G401.6 (cell line): ENCODE results near the gene TM4SF5.

Source experiments
- FAIRE-seq: peaks from 2 replicates; lab custom pipeline; 2012; peaks lifted over from hg19 to GRCh38; lab: Jason Lieb, UNC

TM4SF5 gene

DNA sequence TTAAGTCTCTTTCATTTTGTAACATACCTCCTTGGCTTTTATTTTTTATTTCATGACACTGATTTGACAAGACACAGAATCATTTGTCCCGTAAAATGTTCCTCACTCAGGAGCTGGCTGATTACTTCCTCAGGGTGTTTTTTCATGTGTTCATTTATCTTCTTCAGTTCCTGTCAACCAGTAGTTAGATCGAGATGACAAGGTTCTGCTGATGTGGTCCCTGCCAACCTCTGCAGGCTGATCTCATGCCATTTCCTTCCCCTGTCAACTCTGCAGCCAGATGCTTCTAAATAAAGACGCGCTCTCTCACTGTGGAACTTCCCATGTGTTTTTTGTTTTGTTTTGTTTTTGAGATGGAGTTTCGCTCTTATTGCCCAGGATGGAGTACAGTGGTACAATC, 23.8 kb upstream of the TM4SF5 start:
- no peak for FAIRE-seq

- no peak for FAIRE-seq
Measured at GRCh38 chr17:4748686-4749085, 23.0 kb upstream of the TM4SF5 start.

DNA sequence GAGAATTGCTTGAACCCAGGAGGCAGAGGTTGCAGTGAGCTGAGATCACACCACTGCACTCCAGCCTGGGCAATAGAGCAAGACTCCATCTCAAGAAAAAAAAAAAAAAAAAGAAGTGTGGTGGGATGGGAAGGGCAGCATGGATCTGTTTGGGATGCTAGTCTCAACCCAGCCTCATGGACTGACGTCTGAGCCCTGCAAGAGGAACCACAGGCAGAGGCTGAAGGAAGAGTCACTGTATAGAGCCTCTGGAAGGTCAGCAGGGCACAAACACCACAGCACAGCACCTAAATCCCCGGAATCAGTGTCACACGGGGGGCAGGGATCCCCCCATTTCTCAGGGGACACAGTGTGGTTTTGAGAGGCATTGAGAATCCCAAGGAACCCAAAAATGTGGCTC, 21.1 kb upstream of the TM4SF5 start:
- FAIRE-seq: no peak

GRCh38 chr17:4751932-4752331, 19.8 kb upstream of the TM4SF5 start:
- no peak for FAIRE-seq

DNA sequence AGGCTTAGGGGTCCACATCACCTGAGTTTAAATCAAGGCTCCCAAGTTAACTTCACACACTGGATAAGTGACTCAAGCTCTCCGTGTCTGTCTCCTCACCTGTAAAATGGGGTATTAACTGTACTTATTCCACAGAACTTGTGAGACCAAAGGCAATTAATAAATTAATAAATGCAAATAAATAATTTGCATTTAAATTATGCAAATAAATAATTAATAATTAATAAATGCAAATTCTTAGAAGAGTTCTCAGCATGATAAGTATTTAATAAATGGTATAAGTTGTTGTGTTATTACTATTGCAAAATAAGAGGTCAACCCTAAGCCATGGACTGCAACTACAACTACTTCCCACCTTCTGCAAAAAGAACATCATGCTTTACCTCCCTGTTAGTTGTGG, 18.3 kb upstream of the TM4SF5 start:
- no peak for FAIRE-seq

DNA sequence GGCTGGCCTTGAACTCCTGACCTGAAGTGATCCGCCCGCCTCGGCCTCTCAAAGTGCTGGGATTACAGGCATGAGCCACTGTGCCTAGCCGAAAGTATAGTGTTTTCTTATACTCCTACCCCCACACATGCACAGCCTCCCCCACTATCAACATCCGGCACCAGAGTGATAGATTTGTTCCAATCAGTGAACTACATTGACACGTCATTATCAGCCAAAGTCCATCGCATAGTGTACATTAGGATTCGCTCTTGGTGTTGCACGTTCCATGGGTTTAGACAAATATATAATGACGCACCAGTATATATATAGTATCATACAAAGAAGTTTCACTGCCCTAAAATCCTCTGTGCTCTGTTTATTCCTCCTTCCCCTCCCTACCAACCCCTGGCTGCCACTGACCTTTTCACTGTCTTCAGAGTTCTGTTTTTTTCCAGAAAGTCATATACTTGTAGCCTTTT, 11.9 kb upstream of the TM4SF5 start:
- FAIRE-seq: no peak

DNA sequence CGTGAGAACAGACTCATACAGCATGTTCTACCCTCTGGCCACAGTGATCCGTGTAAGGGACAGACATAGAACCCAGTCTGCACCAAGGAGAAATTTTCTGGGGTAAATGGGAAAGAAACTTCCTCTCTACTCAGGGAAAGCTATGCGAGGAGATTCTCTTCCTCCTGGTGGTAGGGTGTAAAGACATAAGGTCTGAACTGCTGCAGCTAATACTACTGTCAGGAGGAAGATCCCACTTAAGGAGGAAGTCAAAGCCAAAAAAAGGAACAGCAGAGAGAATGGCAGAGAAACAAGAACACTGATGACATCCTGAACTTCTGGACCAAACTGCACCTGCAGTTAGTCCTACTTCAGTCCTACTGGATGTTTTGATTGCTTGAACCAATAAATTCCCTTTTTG, 7.1 kb upstream of the TM4SF5 start:
- no peak for FAIRE-seq

DNA sequence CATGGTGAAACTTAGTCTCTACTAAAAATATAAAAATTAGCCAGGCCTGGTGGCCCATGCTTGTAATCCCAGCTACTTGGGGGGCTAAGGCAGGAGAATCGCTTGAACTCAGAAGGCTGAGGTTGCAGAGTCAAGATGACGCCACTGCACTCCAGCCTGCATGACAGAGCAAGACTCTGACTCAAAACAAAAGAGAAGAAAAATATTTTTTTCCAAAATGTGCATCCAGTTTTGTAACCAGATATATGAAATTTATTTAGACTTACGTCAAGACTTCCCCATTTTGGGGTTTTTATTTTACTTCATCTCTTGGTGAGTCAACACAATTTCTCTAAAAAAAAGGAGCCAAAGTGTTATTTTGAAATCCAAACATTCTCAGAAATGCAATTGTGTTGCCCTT, 5.5 kb upstream of the TM4SF5 start:
- no peak for FAIRE-seq

- no peak for FAIRE-seq
Measured at GRCh38 chr17:4766723-4767122, 5.0 kb upstream of the TM4SF5 start.

DNA sequence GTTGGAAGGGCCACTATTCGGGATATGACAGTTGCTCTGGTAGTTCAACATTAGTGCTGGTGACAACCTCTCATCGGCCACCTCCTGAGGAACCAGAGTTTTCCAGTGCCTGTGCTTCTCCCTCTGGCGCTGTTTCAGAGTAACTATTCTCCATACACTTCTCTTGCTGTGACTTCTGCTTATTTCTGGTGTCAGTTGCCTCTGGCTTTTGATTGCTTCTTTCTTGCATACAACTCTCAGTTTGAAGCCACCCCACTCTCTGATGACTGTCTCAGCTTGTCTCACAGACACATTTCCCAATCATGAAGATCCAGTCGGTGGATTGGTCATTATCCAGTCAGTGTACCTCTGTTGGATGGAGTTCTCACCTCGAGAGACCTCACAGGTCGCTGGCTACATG, 3.4 kb upstream of the TM4SF5 start:
- no peak for FAIRE-seq

DNA sequence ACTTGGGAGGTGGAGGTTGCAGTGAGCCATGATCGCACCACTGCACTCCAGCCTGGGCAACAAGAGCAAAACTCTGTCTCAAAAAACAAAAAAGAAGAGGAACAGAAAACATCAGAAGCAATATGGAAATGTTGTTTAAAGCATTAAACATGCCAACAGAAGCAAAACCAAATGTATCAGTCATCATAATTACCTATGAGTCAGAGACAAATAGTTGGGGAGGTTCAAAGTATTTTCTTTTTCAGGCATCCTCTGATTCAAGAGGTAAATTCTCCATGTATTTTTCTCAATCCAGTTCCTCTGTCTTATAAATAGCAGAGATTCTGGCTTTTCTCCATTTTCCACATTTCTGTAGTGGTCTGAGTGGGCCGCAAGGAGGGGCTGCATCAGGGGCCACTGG, 2.1 kb upstream of the TM4SF5 start:
- FAIRE-seq: no peak

DNA sequence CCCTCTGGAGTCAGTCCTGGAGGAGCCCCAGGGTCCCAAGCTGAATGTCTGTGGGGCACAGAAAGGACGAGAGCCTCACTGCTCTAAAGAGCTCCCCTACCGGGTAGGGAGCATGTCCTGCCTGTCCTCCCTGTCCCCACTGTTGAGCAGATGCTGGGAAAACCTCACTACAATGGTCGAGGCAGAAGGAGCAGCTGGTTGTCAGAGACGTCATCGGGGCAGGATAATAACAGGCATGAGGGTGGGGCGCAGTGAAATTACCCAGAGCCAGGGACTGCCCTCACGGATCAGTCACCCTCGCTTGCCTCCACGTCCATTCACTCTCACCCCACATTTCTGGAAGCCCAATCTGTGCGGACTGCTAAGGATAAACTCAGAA, 538 bp downstream of the TM4SF5 start:
- no peak for FAIRE-seq

- no peak for FAIRE-seq
Measured at GRCh38 chr17:4777969-4778760, 6.5 kb downstream of the TM4SF5 start.

DNA sequence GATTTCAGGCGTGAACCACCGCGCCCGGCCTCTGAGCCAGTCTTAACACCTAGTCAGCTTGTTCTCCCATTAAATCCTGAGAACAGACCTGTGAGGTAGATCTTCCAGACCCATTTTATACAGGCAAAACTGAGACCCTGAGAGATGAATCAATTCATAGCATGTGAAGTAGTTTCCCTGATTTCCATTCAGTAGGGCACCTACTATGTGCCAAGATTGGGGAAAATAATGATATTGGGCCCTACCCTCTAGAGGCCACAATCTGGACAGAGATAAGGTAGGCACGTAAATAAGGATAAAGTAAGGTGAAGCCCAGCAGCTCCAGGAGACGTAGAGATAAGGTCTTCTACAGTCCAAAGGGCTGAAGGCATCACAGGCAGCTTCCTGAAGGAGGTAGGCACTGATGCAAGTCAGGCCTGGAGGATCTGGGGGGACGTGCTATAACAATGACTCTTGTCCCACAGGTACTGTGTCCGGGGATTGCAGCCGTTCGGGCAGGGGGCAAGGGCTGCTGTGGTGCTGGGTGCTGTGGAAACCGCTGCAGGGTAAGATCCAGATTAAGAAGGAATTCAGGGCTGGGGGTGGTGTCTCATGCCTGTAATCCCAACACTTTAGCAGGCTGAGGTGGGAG, 8.8 kb downstream of the TM4SF5 start:
- FAIRE-seq: no peak

DNA sequence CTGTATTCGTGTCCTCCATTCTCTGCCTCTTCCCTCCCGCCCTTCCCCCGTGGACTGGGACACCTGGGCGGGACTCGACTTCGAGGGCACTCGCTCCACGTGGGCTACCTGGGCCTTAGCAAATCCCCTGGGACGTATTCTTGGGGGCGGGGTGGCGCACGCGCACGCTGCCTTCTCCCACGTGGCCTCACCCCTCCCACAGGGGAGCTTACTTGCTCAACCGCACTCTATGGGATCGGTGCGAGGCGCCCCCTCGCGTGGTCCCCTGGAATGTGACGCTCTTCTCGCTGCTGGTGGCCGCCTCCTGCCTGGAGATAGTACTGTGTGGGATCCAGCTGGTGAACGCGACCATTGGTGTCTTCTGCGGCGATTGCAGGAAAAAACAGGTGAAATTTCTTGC, 11.0 kb downstream of the TM4SF5 start:
- FAIRE-seq: no peak

GRCh38 chr17:4785311-4786105, 13.8 kb downstream of the TM4SF5 start:
- no peak for FAIRE-seq

DNA sequence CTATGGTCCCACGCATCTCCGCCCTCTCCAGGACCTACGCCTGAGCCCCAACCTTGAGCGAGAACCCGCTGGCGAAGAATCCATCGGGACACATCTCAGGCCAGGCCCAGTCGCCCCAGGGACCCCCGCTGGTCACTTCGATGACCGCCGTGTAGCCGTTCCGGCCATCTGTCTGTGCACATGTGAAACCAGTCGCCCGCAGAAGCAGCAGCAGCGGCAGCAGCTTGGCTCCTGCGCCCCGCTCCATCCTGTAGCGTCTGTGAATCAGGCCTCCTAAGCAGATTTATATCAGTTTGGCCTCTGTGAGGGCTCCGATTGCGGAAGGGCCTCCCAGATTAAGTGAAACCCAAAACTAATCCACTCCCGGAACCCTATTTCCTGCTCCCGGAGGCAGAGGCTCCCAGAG, 14.4 kb downstream of the TM4SF5 start, which contains the start of gene VMO1:
VMO1 (minus strand) TSS at position 259 of the 406 bp plus-strand sequence; CDS start at position 247, 12 bp downstream.
- FAIRE-seq: no peak

- no peak for FAIRE-seq
Measured at GRCh38 chr17:4786516-4786915, 14.8 kb downstream of the TM4SF5 start.

DNA sequence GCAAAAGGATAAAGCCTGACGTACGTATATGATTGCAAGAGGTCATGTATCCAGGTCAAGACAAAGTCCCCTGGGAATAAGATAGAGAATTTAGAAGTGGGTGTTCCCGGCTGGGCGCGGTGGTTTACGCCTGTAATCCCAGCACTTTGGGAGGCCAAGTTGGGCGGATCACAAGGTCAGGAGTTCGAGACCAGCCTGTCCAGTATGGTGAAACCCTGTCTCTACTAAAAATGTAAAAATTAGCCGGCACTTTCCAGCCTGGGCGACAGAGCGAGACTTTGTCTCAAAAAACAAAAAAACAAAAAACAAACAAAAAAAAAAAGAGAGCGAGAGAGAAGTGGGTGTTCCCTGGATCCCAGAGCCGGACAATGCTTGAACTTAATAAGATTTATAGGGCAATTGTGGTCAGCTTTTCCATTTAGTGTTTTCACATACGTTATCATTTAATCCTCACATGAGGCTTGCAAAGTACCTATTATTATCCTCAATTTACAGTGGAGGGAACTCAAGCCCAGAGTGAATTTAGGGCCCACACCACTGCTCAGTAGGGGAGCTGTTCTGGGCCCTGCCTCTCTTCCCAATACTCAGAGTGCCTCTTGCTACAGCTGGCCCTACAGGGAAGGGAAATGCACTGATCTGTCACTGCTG, 16.6 kb downstream of the TM4SF5 start:
- no peak for FAIRE-seq

DNA sequence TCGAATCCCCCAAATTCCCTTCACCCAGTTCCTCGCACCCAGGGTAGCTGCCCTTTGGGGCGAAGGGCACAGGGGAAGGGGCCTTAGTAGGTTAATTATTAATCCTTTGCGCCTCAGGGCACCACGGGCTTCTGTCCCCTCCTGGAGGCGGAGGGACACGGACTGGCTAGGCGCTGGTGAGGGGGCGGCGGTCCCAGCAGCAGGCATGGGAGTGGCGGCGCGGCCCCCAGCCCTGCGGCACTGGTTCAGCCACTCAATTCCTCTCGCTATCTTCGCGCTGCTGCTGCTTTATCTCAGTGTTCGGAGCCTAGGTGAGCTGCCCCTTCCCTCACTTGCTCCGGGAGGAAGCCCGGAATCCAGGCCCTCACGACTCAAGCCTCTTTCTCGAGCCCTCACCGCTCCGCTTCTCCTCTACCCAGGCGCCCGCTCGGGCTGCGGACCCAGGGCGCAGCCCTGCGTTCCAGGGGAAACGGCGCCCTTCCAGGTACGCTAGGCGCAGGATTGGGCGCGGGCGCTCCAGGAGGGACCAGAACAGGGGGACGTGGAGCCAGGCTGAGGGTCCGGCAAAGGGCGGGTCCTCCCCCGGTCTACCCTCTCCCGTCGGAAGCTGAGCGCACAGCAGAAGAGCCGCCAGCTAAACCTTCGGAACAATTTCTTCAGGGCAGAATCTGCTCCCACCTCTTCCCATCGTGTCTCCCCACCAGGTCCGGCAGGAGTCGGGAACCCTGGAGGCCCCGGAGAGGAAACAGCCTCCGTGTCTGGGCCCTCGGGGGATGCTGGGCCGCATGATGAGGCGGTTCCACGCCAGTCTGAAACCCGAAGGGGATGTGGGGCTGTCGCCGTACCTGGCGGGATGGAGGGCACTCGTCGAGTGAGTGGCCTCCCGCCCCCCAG, 17.4 kb downstream of the TM4SF5 start, which contains the start of gene GLTPD2:
GLTPD2 (plus strand) TSS at position 158 of the 894 bp plus-strand sequence; CDS start at position 206, 48 bp downstream.
- FAIRE-seq: no peak

- no peak for FAIRE-seq
Measured at GRCh38 chr17:4789701-4789950, 17.9 kb downstream of the TM4SF5 start.
